SHP77 treated with DMSO at 0.1 percent for 48 hours (cell line): ENCODE data around the gene MYL1.

Experiments
- DNase-seq: peaks from one replicate; lab custom pipeline; 2025; lab: John Stamatoyannopoulos, UW

Gene MYL1

GRCh38 chr2:210315015-210315788 lies at the start of gene MYL1:
Gene MYL1 (minus strand): TSS chr2:210315174. CDS start chr2:210315042, 132 bp downstream.
- DNase-seq, result no peak

GRCh38 chr2:210363876-210364275 lies 48.9 kb upstream of the MYL1 start:
- DNase-seq, result no peak

- DNase-seq, result no peak
Observed at GRCh38 chr2:210363261-210363660, 48.3 kb upstream of the MYL1 start.

GRCh38 chr2:210360412-210360811 lies 45.4 kb upstream of the MYL1 start:
- no peak for DNase-seq

GRCh38 chr2:210356944-210357343 lies 42.0 kb upstream of the MYL1 start:
- DNase-seq, result no peak

- DNase-seq, result no peak
Observed at GRCh38 chr2:210337159-210337558, 22.2 kb upstream of the MYL1 start.

- DNase-seq, result no peak
Observed at GRCh38 chr2:210324906-210325305, 9.9 kb upstream of the MYL1 start.

GRCh38 chr2:210324458-210324857 lies 9.5 kb upstream of the MYL1 start:
- no peak for DNase-seq

GRCh38 chr2:210323003-210323402 lies 8.0 kb upstream of the MYL1 start:
- DNase-seq, result no peak

- no peak for DNase-seq
Observed at GRCh38 chr2:210318891-210319290, 3.9 kb upstream of the MYL1 start.

GRCh38 chr2:210318486-210318885 lies 3.5 kb upstream of the MYL1 start:
- DNase-seq, result no peak

GRCh38 chr2:210310550-210310949 lies 4.4 kb downstream of the MYL1 start:
- no peak for DNase-seq

GRCh38 chr2:210309548-210310233 lies 5.3 kb downstream of the MYL1 start:
- DNase-seq, result no peak

GRCh38 chr2:210303498-210303897 lies 11.5 kb downstream of the MYL1 start:
- no peak for DNase-seq

GRCh38 chr2:210302326-210302725 lies 12.6 kb downstream of the MYL1 start:
- DNase-seq, result no peak

- DNase-seq, result no peak
Observed at GRCh38 chr2:210299866-210300373, 15.1 kb downstream of the MYL1 start.

GRCh38 chr2:210288408-210288807 lies 26.6 kb downstream of the MYL1 start:
- DNase-seq, result no peak

GRCh38 chr2:210287301-210287700 lies 27.7 kb downstream of the MYL1 start:
- DNase-seq, result no peak

GRCh38 chr2:210286123-210286680 lies 28.8 kb downstream of the MYL1 start:
- no peak for DNase-seq

- no peak for DNase-seq
Observed at GRCh38 chr2:210277133-210277532, 37.8 kb downstream of the MYL1 start.

GRCh38 chr2:210271300-210271699 lies 43.7 kb downstream of the MYL1 start:
- DNase-seq, result no peak

GRCh38 chr2:210269148-210269547 lies 45.8 kb downstream of the MYL1 start:
- no peak for DNase-seq

- DNase-seq, result no peak
Observed at GRCh38 chr2:210268281-210268680, 46.7 kb downstream of the MYL1 start.
